ENCODE data around the gene ARFGAP1. TPM values are rescaled to one million over a fixed set of nuclear protein-coding genes. Genes with fewer than 3 reads are reported as not detected.

ARFGAP1 gene
- total and polyA plus RNA-seq, 4 donors = 35.3 to 116 (median 83.3) TPM

GRCh38 chr20:63239431-63239830 is 33.2 kb upstream of the ARFGAP1 start:
- Histone ChIP-seq H3K36me3 (ENCODE audit: control insufficient read depth, insufficient read depth, low read length) (peaks cover 44% of the 10 kb centered on the region), H3K4me1 (ENCODE audit: control insufficient read depth, insufficient read depth, low read length) (peaks cover 65% of the 10 kb centered on the region), H3K27me3 (ENCODE audit: control insufficient read depth, insufficient read depth, low read length) (no peaks in the 10 kb centered on the region), H3K4me3 (ENCODE audit: low read depth, low read length) (no peak overlapping the region), H3K27ac (ENCODE audit: low read depth, low read length) (peak overlapping the region; percentile 67), H3K9me3 (ENCODE audit: control insufficient read depth, insufficient read depth, low read length) (no peaks in the 10 kb centered on the region)
- DNase-seq (ENCODE audit: low read depth in 4 of 6, low spot score in 6 of 6) = no peak
- 71% methylated on average over 27 of the region's 30 CpGs for WGBS (ENCODE audit: insufficient coverage)

- WGBS (ENCODE audit: insufficient coverage) = 74% methylated on average over 8 of the region's 11 CpGs
- Histone ChIP-seq H3K9me3 (ENCODE audit: control insufficient read depth, insufficient read depth, low read length) (no peaks in the 10 kb centered on the region), H3K27me3 (ENCODE audit: control insufficient read depth, insufficient read depth, low read length) (no peaks in the 10 kb centered on the region), H3K4me1 (ENCODE audit: control insufficient read depth, insufficient read depth, low read length) (peaks cover 61% of the 10 kb centered on the region), H3K4me3 (ENCODE audit: low read depth, low read length) (no peak overlapping the region), H3K36me3 (ENCODE audit: control insufficient read depth, insufficient read depth, low read length) (peaks cover 50% of the 10 kb centered on the region), H3K27ac (ENCODE audit: low read depth, low read length) (no peak overlapping the region)
- DNase-seq (ENCODE audit: low read depth in 4 of 6, low spot score in 6 of 6) = no peak
These were observed 32.6 kb upstream of the ARFGAP1 start for GRCh38 chr20:63240004-63240403.

GRCh38 chr20:63241272-63241671 is 31.3 kb upstream of the ARFGAP1 start:
- Histone ChIP-seq H3K27me3 (ENCODE audit: control insufficient read depth, insufficient read depth, low read length) (no peaks in the 10 kb centered on the region), H3K9me3 (ENCODE audit: control insufficient read depth, insufficient read depth, low read length) (no peaks in the 10 kb centered on the region), H3K4me3 (ENCODE audit: low read depth, low read length) (no peak overlapping the region), H3K36me3 (ENCODE audit: control insufficient read depth, insufficient read depth, low read length) (peaks cover 60% of the 10 kb centered on the region), H3K4me1 (ENCODE audit: control insufficient read depth, insufficient read depth, low read length) (peaks cover 59% of the 10 kb centered on the region), H3K27ac (ENCODE audit: low read depth, low read length) (no peak overlapping the region)
- 63% methylated on average over 11 of the region's 11 CpGs for WGBS (ENCODE audit: insufficient coverage)
- no peak for DNase-seq (ENCODE audit: low read depth in 4 of 6, low spot score in 6 of 6)

GRCh38 chr20:63242736-63243135 is 29.9 kb upstream of the ARFGAP1 start:
- 86% methylated on average over 21 of the region's 21 CpGs for WGBS (ENCODE audit: insufficient coverage)
- Histone ChIP-seq H3K9me3 (ENCODE audit: control insufficient read depth, insufficient read depth, low read length) (no peaks in the 10 kb centered on the region), H3K4me1 (ENCODE audit: control insufficient read depth, insufficient read depth, low read length) (peaks cover 60% of the 10 kb centered on the region), H3K27me3 (ENCODE audit: control insufficient read depth, insufficient read depth, low read length) (no peaks in the 10 kb centered on the region), H3K27ac (ENCODE audit: low read depth, low read length) (no peak overlapping the region), H3K36me3 (ENCODE audit: control insufficient read depth, insufficient read depth, low read length) (peaks cover 74% of the 10 kb centered on the region), H3K4me3 (ENCODE audit: low read depth, low read length) (no peak overlapping the region)
- no peak for DNase-seq (ENCODE audit: low read depth in 4 of 6, low spot score in 6 of 6)

- no peaks in the 10 kb centered on the region for H3K9me3 ChIP-seq (ENCODE audit: control insufficient read depth, insufficient read depth, low read length)
- H3K36me3 ChIP-seq (ENCODE audit: control insufficient read depth, insufficient read depth, low read length) = peaks cover 84% of the 10 kb centered on the region
- H3K27me3 ChIP-seq (ENCODE audit: control insufficient read depth, insufficient read depth, low read length) = no peaks in the 10 kb centered on the region
- 84% methylated on average over 25 of the region's 25 CpGs for WGBS (ENCODE audit: insufficient coverage)
- H3K4me1 ChIP-seq (ENCODE audit: control insufficient read depth, insufficient read depth, low read length) = peaks cover 60% of the 10 kb centered on the region
- H3K27ac ChIP-seq (ENCODE audit: low read depth, low read length) = no peak overlapping the region
- no peak for DNase-seq (ENCODE audit: low read depth in 4 of 6, low spot score in 6 of 6)
- H3K4me3 ChIP-seq (ENCODE audit: low read depth, low read length) = no peak overlapping the region
These were observed 28.9 kb upstream of the ARFGAP1 start for GRCh38 chr20:63243604-63244247.

GRCh38 chr20:63244468-63244867 is 28.1 kb upstream of the ARFGAP1 start:
- no peak for DNase-seq (ENCODE audit: low read depth in 4 of 6, low spot score in 6 of 6)
- Histone ChIP-seq H3K4me1 (ENCODE audit: control insufficient read depth, insufficient read depth, low read length) (peaks cover 60% of the 10 kb centered on the region), H3K27ac (ENCODE audit: low read depth, low read length) (no peak overlapping the region), H3K4me3 (ENCODE audit: low read depth, low read length) (no peak overlapping the region), H3K27me3 (ENCODE audit: control insufficient read depth, insufficient read depth, low read length) (no peaks in the 10 kb centered on the region), H3K36me3 (ENCODE audit: control insufficient read depth, insufficient read depth, low read length) (peaks cover 88% of the 10 kb centered on the region), H3K9me3 (ENCODE audit: control insufficient read depth, insufficient read depth, low read length) (no peaks in the 10 kb centered on the region)
- WGBS (ENCODE audit: insufficient coverage) = 87% methylated on average over 10 of the region's 10 CpGs

GRCh38 chr20:63246490-63247288 is 25.9 kb upstream of the ARFGAP1 start:
- Histone ChIP-seq H3K27ac (ENCODE audit: low read depth, low read length) (no peak overlapping the region), H3K36me3 (ENCODE audit: control insufficient read depth, insufficient read depth, low read length) (peaks cover 83% of the 10 kb centered on the region), H3K4me3 (ENCODE audit: low read depth, low read length) (no peak overlapping the region), H3K4me1 (ENCODE audit: control insufficient read depth, insufficient read depth, low read length) (peaks cover 65% of the 10 kb centered on the region), H3K27me3 (ENCODE audit: control insufficient read depth, insufficient read depth, low read length) (no peaks in the 10 kb centered on the region), H3K9me3 (ENCODE audit: control insufficient read depth, insufficient read depth, low read length) (no peaks in the 10 kb centered on the region)
- 55% methylated on average over 43 of the region's 50 CpGs for WGBS (ENCODE audit: insufficient coverage)
- no peak for DNase-seq (ENCODE audit: low read depth in 4 of 6, low spot score in 6 of 6)

- Histone ChIP-seq H3K27ac (ENCODE audit: low read depth, low read length) (no peak overlapping the region), H3K4me3 (ENCODE audit: low read depth, low read length) (no peak overlapping the region), H3K4me1 (ENCODE audit: control insufficient read depth, insufficient read depth, low read length) (peaks cover 74% of the 10 kb centered on the region), H3K36me3 (ENCODE audit: control insufficient read depth, insufficient read depth, low read length) (peaks cover 74% of the 10 kb centered on the region), H3K27me3 (ENCODE audit: control insufficient read depth, insufficient read depth, low read length) (no peaks in the 10 kb centered on the region), H3K9me3 (ENCODE audit: control insufficient read depth, insufficient read depth, low read length) (no peaks in the 10 kb centered on the region)
- no peak for DNase-seq (ENCODE audit: low read depth in 4 of 6, low spot score in 6 of 6)
- 85% methylated on average over 21 of the region's 24 CpGs for WGBS (ENCODE audit: insufficient coverage)
These were observed 24.9 kb upstream of the ARFGAP1 start for GRCh38 chr20:63247671-63248228.

GRCh38 chr20:63248835-63249591 is 23.6 kb upstream of the ARFGAP1 start:
- Histone ChIP-seq H3K36me3 (ENCODE audit: control insufficient read depth, insufficient read depth, low read length) (peaks cover 61% of the 10 kb centered on the region), H3K27ac (ENCODE audit: low read depth, low read length) (no peak overlapping the region), H3K9me3 (ENCODE audit: control insufficient read depth, insufficient read depth, low read length) (no peaks in the 10 kb centered on the region), H3K27me3 (ENCODE audit: control insufficient read depth, insufficient read depth, low read length) (peaks cover 4% of the 10 kb centered on the region), H3K4me3 (ENCODE audit: low read depth, low read length) (no peak overlapping the region), H3K4me1 (ENCODE audit: control insufficient read depth, insufficient read depth, low read length) (peaks cover 83% of the 10 kb centered on the region)
- WGBS (ENCODE audit: insufficient coverage) = 81% methylated on average over 25 of the region's 25 CpGs
- DNase-seq (ENCODE audit: low read depth in 4 of 6, low spot score in 6 of 6) = no peak
